GM12878 (cell line): ENCODE measurements around the gene RHEX. TPM values are rescaled to one million over a fixed set of nuclear protein-coding genes. Genes with fewer than 3 reads are reported as not detected.
A peak's percentile ranks its signal among the peaks of the same experiment; 100 is the strongest.

ENCODE experiments used
- ATAC-seq: fragments of 200-7000 bp; cut with Tn5 transposase; 3 replicates; pipeline ENCODE4 v1.9.1; 2020; ENCODE audit warnings: mild to moderate bottlenecking, moderate library complexity
- BruUV-seq: library from RNA; stranded (reverse); fragments of 400-500 nt; replicated peaks from 2 replicates; lab custom pipeline; 2021; lab: Mats Ljungman, UMichigan
- CTCF ChIA-PET: fragments of 300-600 bp; sonication (Branson Sonifier 250); formaldehyde crosslinking; extraction: SDS; loops from one replicate; lab custom pipeline; 2021; ENCODE audit warnings: inconsistent platforms; lab: Yijun Ruan, JAX
- POLR2A ChIA-PET: fragments of 350-600 bp; formaldehyde crosslinking; extraction: SDS; loops from one replicate; lab custom pipeline; 2021; ENCODE audit warnings: inconsistent platforms; lab: Charles Lee
- RAD21 ChIA-PET: fragments of 300-600 bp; sonication (Branson Sonifier 250); formaldehyde crosslinking; loops from one replicate; lab custom pipeline; 2023; ENCODE audit warnings: antibody characterized with exemption; ENCODE audit not compliant: unreplicated experiment; lab: Charles Lee
- SMC1A ChIA-PET: fragments of 300-600 bp; sonication (Branson Sonifier 250); formaldehyde crosslinking; loops from one replicate; lab custom pipeline; 2023; ENCODE audit not compliant: unreplicated experiment, uncharacterized antibody; lab: Charles Lee
- DNase-seq: peaks from one replicate; pipeline ENCODE4 v3.0.0-alpha.2; 2011; ENCODE audit warnings: low read depth, low spot score
- FAIRE-seq: peaks from 3 replicates; lab custom pipeline; 2011; peaks lifted over from hg19 to GRCh38; lab: Jason Lieb, UNC
- H2AFZ ChIP-seq: 2 replicates; pipeline ENCODE4 v1.6.0; 2011; ENCODE audit warnings: low read depth, low read length, control low read depth; ENCODE audit not compliant: control insufficient read depth
- H3K27ac ChIP-seq: 2 replicates; pipeline ENCODE4 v1.5.1; 2011; ENCODE audit warnings: control low read depth; ENCODE audit not compliant: control insufficient read depth, insufficient read depth
- H3K27me3 ChIP-seq, 2 experiments: replicated peaks in 1 of 2; 2 replicates each; pipeline versions ENCODE4 v1.6.0 to v1.6.1; 2011; ENCODE audit warnings: low read length in 1 of 2; ENCODE audit not compliant: control insufficient read depth in 2 of 2, insufficient read depth in 2 of 2
- H3K36me3 ChIP-seq, 2 experiments: 2 replicates each; pipeline ENCODE4 v1.5.1; 2011; ENCODE audit warnings: low read length in 1 of 2; ENCODE audit not compliant: control insufficient read depth in 2 of 2, insufficient read depth in 2 of 2
- H3K4me1 ChIP-seq: 2 replicates; pipeline ENCODE4 v1.6.1; 2011; ENCODE audit warnings: mild to moderate bottlenecking, low read length, moderate library complexity, mixed read lengths; ENCODE audit not compliant: control insufficient read depth, insufficient read depth
- H3K4me2 ChIP-seq: 2 replicates; pipeline ENCODE4 v1.6.0; 2011; ENCODE audit warnings: control low read depth; ENCODE audit not compliant: control insufficient read depth, insufficient read depth
- H3K4me3 ChIP-seq: fragments of 200-600 bp; sonication (generic); 2 replicates; pipeline ENCODE4 v1.5.1; 2016
- H3K79me2 ChIP-seq: 2 replicates; pipeline ENCODE4 v1.6.0; 2011; ENCODE audit warnings: low read length; ENCODE audit not compliant: control insufficient read depth, insufficient read depth
- H3K9ac ChIP-seq: 2 replicates; pipeline ENCODE4 v1.8.0; 2011; ENCODE audit warnings: low read length, control low read depth, mixed read lengths; ENCODE audit not compliant: control insufficient read depth, insufficient read depth
- H3K9me3 ChIP-seq: replicated peaks from 3 replicates; pipeline ENCODE4 v1.5.1; 2011; ENCODE audit warnings: mild to moderate bottlenecking, low read length; ENCODE audit not compliant: control insufficient read depth, insufficient read depth
- H4K20me1 ChIP-seq: 2 replicates; pipeline ENCODE4 v1.6.0; 2011; ENCODE audit not compliant: control insufficient read depth, insufficient read depth
- ATF7 ChIP-seq: fragments of 450-650 bp; IDR thresholded peaks from 2 replicates; pipeline ENCODE4 v1.6.1; 2016; ENCODE audit warnings: low read depth, mild to moderate bottlenecking
- WGBS: methylation state at CpG from one replicate; pipeline ENCODE4 v1.1.6; 2016; ENCODE audit warnings: low lambda C conversion rate; ENCODE audit not compliant: insufficient replicate concordance, insufficient coverage; ENCODE audit errors: missing lambda C conversion rate; 5-methylcytosine and 5-hydroxymethylcytosine counted together
- in situ Hi-C: fragments of 300-500 bp; cut with MboI; formaldehyde crosslinking; loops from 9 replicates; pipeline ENCODE4 v1.14.3; 2018; ENCODE audit warnings: mixed read lengths
- intact Hi-C: fragments of 100-400 bp; cut with micrococcal nuclease; formaldehyde crosslinking; loops from one replicate; pipeline ENCODE4 v1.14.2; 2022; ENCODE audit not compliant: unreplicated experiment
- polyA plus RNA-seq, 11 experiments: library from polyadenylated mRNA; depleted of rRNA in 4 of 11; unstranded in 6 of 11; stranded (reverse) in 5 of 11; fragments of >200 nt; fragmentation: Nextera tagmentation in 4 of 11; fragmentation: Illumina TruSeq in 1 of 11; extraction: Ambion mirVana in 4 of 11; extraction: Trizol in 1 of 11; gene quantifications; 1 replicate in 1 of 11; 2 replicates in 10 of 11; pipeline versions ENCODE4 v1.2.1 to v1.2.3, GENCODE V29; 2011 to 2016; ENCODE audit warnings: inconsistent platforms in 2 of 11, missing spikeins in 2 of 11, low read depth in 1 of 11
- total RNA-seq, 4 experiments: library from RNA; depleted of rRNA in 3 of 4; stranded (reverse); fragments of >200 nt in 3 of 4; fragmentation: Illumina TruSeq in 1 of 4; extraction: Trizol in 1 of 4; gene quantifications; 2 replicates each; pipeline versions ENCODE4 v1.2.1 to v1.2.3, GENCODE V29; 2013 to 2021
- TF ChIP-seq, protein P1 (sequence below): IDR thresholded peaks from 2 replicates; pipeline ENCODE4 v1.6.1; 2011; ENCODE audit warnings: low read depth, low read length, improper control_type of control experiment, borderline replicate concordance

The RHEX gene
- total and polyA plus RNA-seq, 10 of the 15 experiments (the other 5 are each of a cell fraction or from before 2014, with no cell fraction given) = 2.4 to 11.4 (median 5.7) TPM

GRCh38 chr1:206049919-206050600 lies 2.9 kb upstream of the RHEX start:
- 25% methylated on average over 3 of the region's 3 CpGs for WGBS
- SMC1A ChIA-PET = interaction anchor here (0.5 to 1.7 kb wide), 3 partner anchors 15 to 741 kb away, joined by 3 to 6 read pairs (median 3); no protein-coding TSS in a partner anchor
- CTCF ChIA-PET = interaction anchor here (1.0 to 2.7 kb wide), 2 partner anchors 19 to 72 kb away, joined by 5 to 18 read pairs; no protein-coding TSS in a partner anchor
- TF ChIP-seq ATF7 = peak; percentile 20; the same call in 1 of the 2 replicates
- TF ChIP-seq, protein P1, sequence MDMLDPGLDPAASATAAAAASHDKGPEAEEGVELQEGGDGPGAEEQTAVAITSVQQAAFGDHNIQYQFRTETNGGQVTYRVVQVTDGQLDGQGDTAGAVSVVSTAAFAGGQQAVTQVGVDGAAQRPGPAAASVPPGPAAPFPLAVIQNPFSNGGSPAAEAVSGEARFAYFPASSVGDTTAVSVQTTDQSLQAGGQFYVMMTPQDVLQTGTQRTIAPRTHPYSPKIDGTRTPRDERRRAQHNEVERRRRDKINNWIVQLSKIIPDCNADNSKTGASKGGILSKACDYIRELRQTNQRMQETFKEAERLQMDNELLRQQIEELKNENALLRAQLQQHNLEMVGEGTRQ = no peak
- TF ChIP-seq, all 136 proteins: peak for 1
- intact Hi-C loops (loop anchor here (1.0 to 10.0 kb wide), 3 partner anchors 8 to 1535 kb away; partner anchors contain the start of genes ELK4 and MDM4), in situ Hi-C loops (loop anchor here (5.0 to 10.0 kb wide), 2 partner anchors 735 to 768 kb away; no protein-coding TSS in a partner anchor)
- Histone ChIP-seq H2AFZ (no peak overlapping the region), H3K4me1 (peaks cover 53% of the 10 kb centered on the region), H3K4me3 (no peak overlapping the region), H3K9me3 (no peaks in the 10 kb centered on the region), H3K79me2 (peaks cover 25% of the 10 kb centered on the region), H3K36me3 (peaks cover 0 to 3% of the 10 kb centered on the region in 2 experiments; a peak in 3 of 4 replicates), H3K27me3 (no peaks in the 10 kb centered on the region), H3K27ac (peak overlapping the region; percentile 91), H4K20me1 (no peaks in the 10 kb centered on the region), H3K4me2 (peak overlapping the region; percentile 75), H3K9ac (peak overlapping the region; percentile 41)
- FAIRE-seq (no peak), ATAC-seq (no peak), DNase-seq (no peak)
- no TSS peak for BruUV-seq
- RAD21 ChIA-PET = interaction anchor here (1.2 to 2.4 kb wide), 2 partner anchors 13 to 379 kb away, joined by 3 to 13 read pairs; no protein-coding TSS in a partner anchor
- POLR2A ChIA-PET = interaction anchor here (0.5 to 0.6 kb wide), 3 partner anchors 10 to 333 kb away, joined by 4 read pairs; no protein-coding TSS in a partner anchor
